CD14-positive monocyte (primary cell): ENCODE data around the gene EFCAB12. TPM values are rescaled to one million over a fixed set of nuclear protein-coding genes. Genes with fewer than 3 reads are reported as not detected.

Experiments
- DNase-seq, 3 donors: peaks; one replicate each; pipeline ENCODE4 v3.0.0-alpha.2; 2011 to 2022
- H2AFZ ChIP-seq: 2 replicates; pipeline ENCODE4 v1.6.0; 2012; ENCODE audit warnings: mild to moderate bottlenecking, low read depth, low read length, inconsistent platforms; ENCODE audit not compliant: insufficient read depth, poor library complexity, severe bottlenecking
- H3K27ac ChIP-seq, 2 donors: 1 replicate in 1 of 2; 2 replicates in 1 of 2; pipeline ENCODE4 v1.5.1; 2012 to 2013; ENCODE audit warnings: low read length in 2 of 2, control low read depth in 1 of 2, inconsistent platforms in 1 of 2, low read depth in 1 of 2, mild to moderate bottlenecking in 1 of 2
- H3K27me3 ChIP-seq, 2 donors: one replicate each; pipeline versions ENCODE4 v1.6.0 to v1.6.1; 2011 to 2013; ENCODE audit warnings: low read length in 2 of 2; ENCODE audit not compliant: control insufficient read depth in 2 of 2, insufficient read depth in 2 of 2
- H3K36me3 ChIP-seq, 2 donors: replicated peaks in 1 of 2; 1 replicate in 1 of 2; 2 replicates in 1 of 2; pipeline versions ENCODE4 v1.5.1 to v1.6.1; 2012 to 2013; ENCODE audit warnings: low read length in 2 of 2, control low read depth in 1 of 2, inconsistent platforms in 1 of 2, mild to moderate bottlenecking in 1 of 2; ENCODE audit not compliant: insufficient read depth in 2 of 2, control insufficient read depth in 1 of 2
- H3K4me1 ChIP-seq, 2 donors: 1 replicate in 1 of 2; 2 replicates in 1 of 2; pipeline versions ENCODE4 v1.5.1 to v1.6.1; 2012 to 2013; ENCODE audit warnings: low read length in 2 of 2, control low read depth in 1 of 2, inconsistent platforms in 1 of 2, mild to moderate bottlenecking in 1 of 2, moderate library complexity in 1 of 2; ENCODE audit not compliant: insufficient read depth in 2 of 2, control insufficient read depth in 1 of 2
- H3K4me2 ChIP-seq: replicated peaks from 2 replicates; pipeline ENCODE3; 2012; ENCODE audit warnings: low read length, moderate library complexity, mild to moderate bottlenecking; ENCODE audit not compliant: poor library complexity, severe bottlenecking; ENCODE audit errors: extremely low read depth
- H3K4me3 ChIP-seq, 3 experiments: fragments of 200-600 bp in 1 of 3; sonication (generic) in 1 of 3; replicated peaks in 1 of 3; 1 replicate in 2 of 3; 2 replicates in 1 of 3; pipeline ENCODE4 v1.5.1; 2011 to 2013; ENCODE audit warnings: low read length in 3 of 3, mild to moderate bottlenecking in 3 of 3, control low read depth in 2 of 3, low read depth in 2 of 3, inconsistent platforms in 1 of 3, moderate library complexity in 1 of 3
- H3K79me2 ChIP-seq: 2 replicates; pipeline ENCODE4 v1.6.0; 2012; ENCODE audit warnings: mild to moderate bottlenecking, control low read depth, inconsistent platforms, low read length, moderate library complexity; ENCODE audit not compliant: insufficient read depth
- H3K9ac ChIP-seq: 2 replicates; pipeline ENCODE4 v1.6.0; 2017; ENCODE audit warnings: low read length, mild to moderate bottlenecking; ENCODE audit not compliant: insufficient read depth, poor library complexity, severe bottlenecking
- H3K9me3 ChIP-seq, 2 donors: replicated peaks in 1 of 2; 1 replicate in 1 of 2; 2 replicates in 1 of 2; pipeline versions ENCODE4 v1.5.1 to v1.6.1; 2012 to 2013; ENCODE audit warnings: low read length in 2 of 2, control low read depth in 1 of 2; ENCODE audit not compliant: control insufficient read depth in 1 of 2, insufficient read depth in 1 of 2
- H4K20me1 ChIP-seq: 2 replicates; pipeline ENCODE4 v1.6.0; 2012; ENCODE audit warnings: mild to moderate bottlenecking, low read length, control low read depth, moderate library complexity; ENCODE audit not compliant: insufficient read depth
- H3K27ac Mint-ChIP-seq, 7 donors: one replicate each; pipeline ENCODE4 v1.8.0; 2020; ENCODE audit warnings: mild to moderate bottlenecking in 7 of 7, mixed read lengths in 7 of 7, moderate library complexity in 6 of 7, inconsistent platforms in 2 of 7
- H3K27me3 Mint-ChIP-seq, 3 donors: one replicate each; pipeline ENCODE4 v1.8.0; 2021 to 2022; ENCODE audit warnings: low read depth in 3 of 3, mild to moderate bottlenecking in 3 of 3, mixed read lengths in 3 of 3, moderate library complexity in 3 of 3, inconsistent platforms in 1 of 3
- H3K36me3 Mint-ChIP-seq, 2 donors: one replicate each; pipeline ENCODE4 v1.8.0; 2020; ENCODE audit warnings: mixed read lengths in 2 of 2, inconsistent platforms in 1 of 2, mild to moderate bottlenecking in 1 of 2
- H3K4me1 Mint-ChIP-seq: one replicate; pipeline ENCODE4 v1.8.0; 2020; ENCODE audit warnings: mild to moderate bottlenecking, mixed read lengths
- H3K4me3 Mint-ChIP-seq, 2 donors: one replicate each; pipeline ENCODE4 v1.8.0; 2020; ENCODE audit warnings: mild to moderate bottlenecking in 2 of 2, mixed read lengths in 2 of 2, moderate library complexity in 1 of 2
- H3K9me3 Mint-ChIP-seq, 7 donors: one replicate each; pipeline ENCODE4 v1.8.0; 2020 to 2022; ENCODE audit warnings: mixed read lengths in 7 of 7, mild to moderate bottlenecking in 6 of 7, moderate library complexity in 6 of 7, inconsistent platforms in 2 of 7
- CTCF ChIP-seq: fragments of 200-600 bp; IDR thresholded peaks from one replicate; pipeline ENCODE4 v1.8.0; 2022; ENCODE audit warnings: antibody characterized with exemption, mild to moderate bottlenecking
- WGBS: methylation state at CpG from one replicate; pipeline ENCODE4 v1.1.5; 2013; ENCODE audit warnings: missing lambda C conversion rate; ENCODE audit not compliant: insufficient coverage; 5-methylcytosine and 5-hydroxymethylcytosine counted together
- intact Hi-C, 2 donors: fragments of 100-400 bp; cut with micrococcal nuclease; formaldehyde crosslinking; loops; one replicate each; pipeline versions ENCODE4 v1.15.0 to v1.15.1; 2023
- polyA plus RNA-seq, 3 donors: library from polyadenylated mRNA; depleted of rRNA in 1 of 3; unstranded in 2 of 3; stranded (reverse) in 1 of 3; fragments of 300-500 nt in 2 of 3; fragments of >200 nt in 1 of 3; fragmentation: Illumina TruSeq in 2 of 3; gene quantifications; 1 replicate in 2 of 3; 2 replicates in 1 of 3; pipeline ENCODE4 v1.2.3, GENCODE V29; 2012 to 2021

Gene EFCAB12
- polyA plus RNA-seq, 3 donors: 0.35 TPM; not detected in 2

- Histone ChIP-seq H3K36me3 (peaks cover 6 to 65% of the 10 kb centered on the region in 2 donors), H3K4me3 (no peak overlapping the region), H3K27ac (no peak overlapping the region), H3K9ac (no peak overlapping the region), H2AFZ (no peak overlapping the region), H3K27me3 (no peaks in the 10 kb centered on the region), H4K20me1 (no peaks in the 10 kb centered on the region), H3K4me2 (no peak overlapping the region), H3K79me2 (no peaks in the 10 kb centered on the region), H3K4me1 (no peaks in the 10 kb centered on the region), H3K9me3 (no peaks in the 10 kb centered on the region)
- H3K4me1 Mint-ChIP-seq: no peaks in the 10 kb centered on the region
- peaks cover 44 to 47% of the 10 kb centered on the region in 2 donors for H3K36me3 Mint-ChIP-seq
- DNase-seq: no peak
- 100% methylated on average over 1 of the region's 1 CpG for WGBS
- H3K4me3 Mint-ChIP-seq: no peak overlapping the region
- peaks cover 0 to 1% (median 0%) of the 10 kb centered on the region in 7 donors for H3K9me3 Mint-ChIP-seq
- intact Hi-C loops: no loop called here
- H3K27ac Mint-ChIP-seq: no peak overlapping the region
- H3K27me3 Mint-ChIP-seq: peaks cover 0 to 4% (median 0%) of the 10 kb centered on the region in 3 donors
- TF ChIP-seq CTCF: no peak
Measured at GRCh38 chr3:129467932-129468331, 39.5 kb upstream of the EFCAB12 start.

- no peak overlapping the region for H3K4me3 Mint-ChIP-seq
- H3K4me1 Mint-ChIP-seq: no peaks in the 10 kb centered on the region
Measured at GRCh38 chr3:129463716-129464115, 35.3 kb upstream of the EFCAB12 start.

More at GRCh38 chr3:129463716-129464115, 35.3 kb upstream of the EFCAB12 start:
- Histone ChIP-seq H3K4me2 (no peak overlapping the region), H3K27ac (no peak overlapping the region), H2AFZ (no peak overlapping the region), H4K20me1 (no peaks in the 10 kb centered on the region), H3K79me2 (no peaks in the 10 kb centered on the region), H3K27me3 (no peaks in the 10 kb centered on the region), H3K4me1 (no peaks in the 10 kb centered on the region), H3K36me3 (peaks cover 6 to 54% of the 10 kb centered on the region in 2 donors), H3K9me3 (no peaks in the 10 kb centered on the region), H3K9ac (no peak overlapping the region), H3K4me3 (no peak overlapping the region)
- Mint-ChIP-seq H3K9me3 (peaks cover 0 to 6% (median 0%) of the 10 kb centered on the region in 7 donors), H3K36me3 (peaks cover 38 to 49% of the 10 kb centered on the region in 2 donors), H3K27me3 (peaks cover 0 to 4% (median 0%) of the 10 kb centered on the region in 3 donors), H3K27ac (no peak overlapping the region)
- TF ChIP-seq CTCF: no peak
- intact Hi-C loops: no loop called here
- WGBS: 8% methylated on average over 2 of the region's 4 CpGs
- DNase-seq: no peak
